Muscle of leg (tissue), 11 donors: ENCODE measurements around the gene SLC12A4. TPM values are rescaled to one million over a fixed set of nuclear protein-coding genes. Genes with fewer than 3 reads are reported as not detected.

ENCODE experiments used
- DNase-seq: peaks from one replicate; pipeline ENCODE4 v3.0.0; 2013
- H3K27ac ChIP-seq: one replicate; pipeline ENCODE4 v1.5.1; 2013; ENCODE audit warnings: mild to moderate bottlenecking, low read length, control low read depth
- H3K27me3 ChIP-seq: one replicate; pipeline ENCODE4 v1.6.1; 2013; ENCODE audit warnings: low read length; ENCODE audit not compliant: control insufficient read depth, insufficient read depth
- H3K36me3 ChIP-seq: one replicate; pipeline ENCODE4 v1.6.1; 2013; ENCODE audit warnings: low read length; ENCODE audit not compliant: control insufficient read depth, insufficient read depth
- H3K4me1 ChIP-seq: one replicate; pipeline ENCODE4 v1.6.1; 2013; ENCODE audit warnings: low read length; ENCODE audit not compliant: control insufficient read depth, insufficient read depth
- H3K4me3 ChIP-seq: one replicate; pipeline ENCODE4 v1.5.1; 2013; ENCODE audit warnings: low read length, control low read depth
- H3K9me3 ChIP-seq: replicated peaks from 2 replicates; pipeline ENCODE4 v1.6.1; 2013; ENCODE audit warnings: low read depth, low read length; ENCODE audit not compliant: control insufficient read depth
- WGBS: methylation state at CpG from one replicate; pipeline ENCODE4 v1.1.5; 2013; ENCODE audit warnings: missing lambda C conversion rate; ENCODE audit not compliant: insufficient coverage; 5-methylcytosine and 5-hydroxymethylcytosine counted together
- polyA plus RNA-seq, 8 donors: library from polyadenylated mRNA; unstranded; fragments of 120-200 nt; gene quantifications; one replicate each; pipeline versions ENCODE4 v1.2.1 to v1.2.3, GENCODE V29; 2013; ENCODE audit warnings: inconsistent platforms in 1 of 8, low replicate concordance in 1 of 8; ENCODE audit not compliant: insufficient read length in 8 of 8, insufficient read depth in 1 of 8
- total RNA-seq: library from RNA; stranded (reverse); fragments of 120-200 nt; gene quantifications from one replicate; pipeline ENCODE4 v1.2.4, GENCODE V29; 2013

SLC12A4 gene
- total and polyA plus RNA-seq, 9 donors: 34.2 to 55.2 (median 42.2) TPM

DNA sequence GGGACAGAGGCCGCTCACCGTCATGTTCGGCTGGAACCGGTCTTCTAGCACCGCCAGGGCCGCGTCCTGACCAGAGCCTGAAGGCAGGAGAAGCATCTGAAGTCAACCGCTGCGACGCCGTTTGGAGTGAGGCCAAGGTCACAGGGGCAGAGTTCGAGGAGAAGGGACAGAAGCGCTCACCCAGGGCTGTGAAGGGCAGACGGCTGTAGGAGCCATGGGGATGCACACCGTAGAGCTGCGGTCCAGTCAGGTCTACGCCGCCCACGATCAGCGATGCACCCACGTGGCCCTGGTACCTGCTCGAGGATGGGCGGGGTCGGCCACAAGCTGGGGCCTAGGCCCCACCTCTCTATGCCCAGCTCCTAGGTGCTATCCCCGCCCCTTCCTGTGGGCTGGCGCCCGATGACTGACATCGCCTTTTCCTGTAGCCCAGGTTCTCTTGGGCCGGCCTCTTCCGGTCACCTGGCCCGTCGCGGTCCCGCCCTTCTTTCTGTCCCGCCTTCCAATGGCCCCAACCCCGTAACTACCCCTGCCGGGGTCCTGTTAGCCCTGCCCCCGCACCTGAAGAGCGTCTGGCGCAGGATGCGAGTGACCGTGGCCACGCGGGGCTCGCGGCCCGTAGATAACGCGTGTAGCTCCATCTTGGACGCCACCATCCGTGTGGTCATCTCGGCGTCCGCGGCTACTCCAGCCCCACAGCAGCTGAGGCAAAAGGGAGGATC lies 32.9 kb downstream of the SLC12A4 start:
- Histone ChIP-seq H3K36me3 (peaks cover 35% of the 10 kb centered on the region), H3K4me3 (peak overlapping the region; percentile 87), H3K27me3 (no peaks in the 10 kb centered on the region), H3K27ac (peak overlapping the region; percentile 97), H3K4me1 (peaks cover 24% of the 10 kb centered on the region), H3K9me3 (no peaks in the 10 kb centered on the region)
- peak; percentile 98 for DNase-seq
- WGBS: 1% methylated on average over 55 of the region's 55 CpGs

DNA sequence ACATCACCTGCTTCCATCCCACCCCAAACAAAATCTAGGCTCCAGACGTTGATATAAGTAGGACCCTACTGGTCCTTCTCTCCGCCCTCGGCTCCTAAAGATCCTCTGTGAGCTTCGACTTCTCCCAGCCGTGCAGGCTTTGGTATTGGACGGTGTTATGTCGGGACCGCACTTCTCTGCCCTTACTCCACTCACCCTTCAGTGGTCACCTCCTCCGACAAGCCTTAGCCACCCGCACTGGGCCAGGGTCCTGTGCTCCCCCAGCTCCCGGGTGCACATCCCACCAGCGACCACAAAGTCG lies 33.4 kb downstream of the SLC12A4 start:
- no peak for DNase-seq
- H3K9me3 ChIP-seq: no peaks in the 10 kb centered on the region
- peaks cover 24% of the 10 kb centered on the region for H3K4me1 ChIP-seq
- peak overlapping the region; percentile 45 for H3K27ac ChIP-seq
- no peaks in the 10 kb centered on the region for H3K27me3 ChIP-seq
- H3K4me3 ChIP-seq: peak overlapping the region; percentile 87
- peaks cover 40% of the 10 kb centered on the region for H3K36me3 ChIP-seq
- 7% methylated on average over 12 of the region's 13 CpGs for WGBS

- H3K27me3 ChIP-seq: no peaks in the 10 kb centered on the region
- peak overlapping the region; percentile 45 for H3K27ac ChIP-seq
- H3K36me3 ChIP-seq: peaks cover 41% of the 10 kb centered on the region
- 34% methylated on average over 12 of the region's 13 CpGs for WGBS
- H3K4me3 ChIP-seq: peak overlapping the region; percentile 87
- no peaks in the 10 kb centered on the region for H3K9me3 ChIP-seq
- H3K4me1 ChIP-seq: peaks cover 24% of the 10 kb centered on the region
- DNase-seq: no peak
Observed at GRCh38 chr16:67934306-67935100, 33.9 kb downstream of the SLC12A4 start.

DNA sequence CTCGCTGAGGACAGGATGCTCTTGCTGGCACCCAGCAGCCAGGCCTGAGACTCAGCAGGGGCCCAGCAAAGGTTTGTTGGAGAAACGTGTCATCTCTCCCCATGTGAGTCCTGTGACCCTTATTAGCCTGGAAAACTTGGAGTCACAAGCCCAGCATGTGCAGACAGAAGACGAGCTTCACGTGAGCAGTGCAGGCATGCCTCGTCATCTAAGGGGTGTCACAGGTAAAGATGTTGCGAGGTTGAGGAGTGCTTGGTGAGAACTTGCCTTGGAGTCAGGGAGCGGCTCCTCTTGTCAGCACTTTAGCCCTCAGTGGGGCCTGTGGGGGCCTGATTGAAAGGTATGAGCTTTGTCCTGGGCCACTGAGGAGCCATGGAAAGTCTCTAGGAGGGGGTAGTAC lies 34.6 kb downstream of the SLC12A4 start:
- peak; percentile 7 for DNase-seq
- H3K4me3 ChIP-seq: no peak overlapping the region
- H3K27me3 ChIP-seq: no peaks in the 10 kb centered on the region
- H3K36me3 ChIP-seq: peaks cover 44% of the 10 kb centered on the region
- peaks cover 24% of the 10 kb centered on the region for H3K4me1 ChIP-seq
- H3K9me3 ChIP-seq: no peaks in the 10 kb centered on the region
- 77% methylated on average over 7 of the region's 7 CpGs for WGBS
- no peak overlapping the region for H3K27ac ChIP-seq

GRCh38 chr16:67932462-67932840 lies 36.0 kb downstream of the SLC12A4 start:
- Histone ChIP-seq H3K4me3 (no peak overlapping the region), H3K27me3 (no peaks in the 10 kb centered on the region), H3K36me3 (peaks cover 56% of the 10 kb centered on the region), H3K9me3 (no peaks in the 10 kb centered on the region), H3K27ac (no peak overlapping the region), H3K4me1 (peaks cover 28% of the 10 kb centered on the region)
- peak; percentile 15 for DNase-seq
- 95% methylated on average over 3 of the region's 4 CpGs for WGBS

DNA sequence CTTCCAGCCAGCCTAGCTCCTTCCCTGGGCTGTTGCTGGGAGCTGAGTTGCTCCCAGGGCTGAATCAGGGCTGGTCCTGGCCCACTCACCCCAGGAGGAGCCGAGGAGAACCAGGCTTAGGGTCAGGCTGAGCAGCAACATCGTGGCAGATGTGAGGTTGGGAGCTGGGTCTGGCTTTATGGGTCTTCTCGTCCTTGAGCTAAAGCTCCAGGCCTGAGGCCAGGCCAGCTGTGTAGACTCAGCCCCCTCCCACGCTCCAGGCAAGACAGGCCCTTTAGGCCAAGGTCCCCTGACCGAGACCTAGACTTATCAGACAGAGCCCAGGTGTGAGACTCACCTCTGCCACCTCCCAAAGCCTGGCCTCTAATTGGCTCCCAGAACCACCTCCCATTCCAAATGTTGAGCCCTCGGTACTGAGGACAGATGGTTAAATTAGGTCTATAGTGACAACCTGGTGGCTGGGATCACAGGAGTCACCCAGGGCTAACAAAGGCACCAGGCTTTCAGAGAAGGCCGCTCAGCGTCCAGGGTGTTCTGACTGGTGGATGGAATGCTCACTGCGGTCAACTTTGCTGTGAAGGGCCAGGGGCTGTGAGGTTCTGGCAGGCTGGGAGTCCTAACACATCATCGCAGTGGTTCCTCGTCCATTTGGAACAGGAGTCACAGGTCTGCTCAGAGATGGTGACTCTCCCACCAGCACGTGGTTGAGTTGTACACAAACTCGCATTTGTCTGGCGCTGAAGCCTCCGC lies 36.5 kb downstream of the SLC12A4 start, which contains the start of gene CTRL:
TSS of gene CTRL (minus strand) at position 151 of the 750 bp plus-strand sequence. CDS start at position 141, 10 bp downstream.
- Histone ChIP-seq H3K27me3 (no peaks in the 10 kb centered on the region), H3K27ac (no peak within 1 kb of the TSS), H3K4me1 (peaks cover 24% of the 10 kb centered on the region), H3K4me3 (no peak within 1 kb of the TSS), H3K36me3 (peaks cover 62% of the 10 kb centered on the region), H3K9me3 (no peaks in the 10 kb centered on the region)
- 71% methylated on average over 11 of the region's 15 CpGs for WGBS
- DNase-seq: peak; percentile 14

GRCh38 chr16:67930678-67931211 lies 37.7 kb downstream of the SLC12A4 start:
- Histone ChIP-seq H3K9me3 (no peaks in the 10 kb centered on the region), H3K36me3 (peaks cover 71% of the 10 kb centered on the region), H3K4me3 (no peak overlapping the region), H3K4me1 (peaks cover 31% of the 10 kb centered on the region), H3K27ac (no peak overlapping the region), H3K27me3 (no peaks in the 10 kb centered on the region)
- DNase-seq: peak; percentile 6
- 89% methylated on average over 15 of the region's 17 CpGs for WGBS

GRCh38 chr16:67930191-67930590 lies 38.2 kb downstream of the SLC12A4 start:
- Histone ChIP-seq H3K4me3 (no peak overlapping the region), H3K27ac (no peak overlapping the region), H3K4me1 (peaks cover 32% of the 10 kb centered on the region), H3K9me3 (no peaks in the 10 kb centered on the region), H3K36me3 (peaks cover 71% of the 10 kb centered on the region), H3K27me3 (no peaks in the 10 kb centered on the region)
- WGBS: 90% methylated on average over 14 of the region's 14 CpGs
- DNase-seq: no peak

- 52% methylated on average over 11 of the region's 16 CpGs for WGBS
- no peaks in the 10 kb centered on the region for H3K27me3 ChIP-seq
- peak; percentile 76 for DNase-seq
- no peak overlapping the region for H3K27ac ChIP-seq
- no peak overlapping the region for H3K4me3 ChIP-seq
- H3K36me3 ChIP-seq: peaks cover 73% of the 10 kb centered on the region
- H3K4me1 ChIP-seq: peaks cover 28% of the 10 kb centered on the region
- no peaks in the 10 kb centered on the region for H3K9me3 ChIP-seq
Observed at GRCh38 chr16:67928561-67929364, 39.7 kb downstream of the SLC12A4 start.
